ENCODE results near the gene SIVA1.

Gene SIVA1

DNA sequence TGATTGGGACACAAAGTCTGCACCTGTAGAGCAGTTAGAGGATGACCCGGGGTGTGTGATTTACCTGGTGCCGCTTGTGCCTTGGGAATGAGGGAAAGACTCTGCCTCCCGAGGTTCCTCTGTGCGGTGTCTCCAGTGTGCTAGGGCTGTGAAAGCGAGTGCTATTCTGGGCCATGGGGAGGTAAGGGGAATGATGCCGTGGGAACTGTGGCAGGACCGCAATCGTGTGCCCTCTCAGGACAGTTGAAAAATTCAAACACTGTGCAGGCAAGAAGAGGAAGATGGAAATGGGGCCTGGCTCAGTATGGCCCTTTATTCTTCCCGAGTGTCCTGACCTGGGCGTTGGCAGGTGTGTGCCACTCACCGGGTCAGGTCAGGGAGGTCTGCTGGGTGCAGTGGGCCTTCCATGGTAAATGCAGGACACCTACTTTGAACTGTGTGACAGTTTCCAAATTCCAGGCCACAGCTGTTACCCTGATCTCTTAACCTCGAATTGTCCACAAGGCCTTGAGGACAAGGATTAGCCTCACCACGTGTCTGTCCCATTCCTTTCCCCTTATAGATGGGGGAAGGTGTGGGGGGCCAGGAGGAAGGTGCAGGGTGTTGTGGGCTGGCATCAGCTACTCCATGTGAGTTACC, 1.4 kb downstream of the SIVA1 start:
- TF ChIP-seq ARNT (IDR thresholded peaks at IDR 0.05) (no peak), BHLHE40 (IDR thresholded peaks at IDR 0.05; ENCODE audit: borderline replicate concordance) (no peak), FOXM1 (IDR thresholded peaks at IDR 0.05; ENCODE audit: borderline replicate concordance) (no peak)
- ChIA-PET POLR2A (interaction anchor here (0.8 to 3.0 kb wide), 3 partner anchors 9 to 15 kb away, joined by 3 to 22 read pairs (median 18); no protein-coding TSS in a partner anchor), CTCF (interaction anchor here (1.3 kb wide), 1 partner anchor 14 kb away, joined by 3 read pairs; no protein-coding TSS in a partner anchor)
- DNase-seq (ENCODE audit: extremely low spot score), result no peak

DNA sequence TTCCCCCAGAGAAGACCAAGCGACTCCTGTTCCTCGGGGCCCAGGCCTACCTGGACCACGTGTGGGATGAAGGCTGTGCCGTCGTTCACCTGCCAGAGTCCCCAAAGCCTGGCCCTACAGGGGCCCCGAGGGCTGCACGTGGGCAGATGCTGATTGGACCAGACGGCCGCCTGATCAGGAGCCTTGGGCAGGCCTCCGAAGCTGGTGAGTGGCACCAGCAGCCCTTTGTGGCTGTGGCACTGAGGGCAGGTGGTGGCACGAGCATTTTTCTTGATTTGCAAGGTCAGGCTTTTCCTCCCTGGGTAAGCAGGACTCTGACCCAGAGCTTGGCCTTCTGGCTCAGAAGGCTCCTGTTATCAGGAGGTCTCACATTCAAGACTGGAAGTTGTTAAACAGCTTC, 2.7 kb downstream of the SIVA1 start:
- ChIA-PET POLR2A (no interaction called here), CTCF (interaction anchor here (1.3 kb wide), 1 partner anchor 13 kb away, joined by 3 read pairs; no protein-coding TSS in a partner anchor)
- no peak for DNase-seq (ENCODE audit: extremely low spot score)
- TF ChIP-seq FOXA1 (IDR thresholded peaks at IDR 0.05) (no peak), FOXM1 (IDR thresholded peaks at IDR 0.05; ENCODE audit: borderline replicate concordance) (no peak), NFRKB (IDR thresholded peaks at IDR 0.05) (no peak), LEF1 (IDR thresholded peaks at IDR 0.05; ENCODE audit: borderline replicate concordance) (no peak), ELF4 (IDR thresholded peaks at IDR 0.05) (no peak), SUZ12 (IDR thresholded peaks at IDR 0.05) (no peak), TARDBP (IDR thresholded peaks at IDR 0.05) (no peak), FOXK2 (IDR thresholded peaks at IDR 0.05) (no peak), CTBP1 (IDR thresholded peaks at IDR 0.05; ENCODE audit: borderline replicate concordance) (no peak), SP1 (IDR thresholded peaks at IDR 0.05) (no peak), ARNT (IDR thresholded peaks at IDR 0.05) (no peak), BHLHE40 (IDR thresholded peaks at IDR 0.05; ENCODE audit: borderline replicate concordance) (no peak), L3MBTL2 (conservative IDR thresholded peaks at IDR 0.05) (no peak), ZNF384 (IDR thresholded peaks at IDR 0.05) (no peak), HDGF (IDR thresholded peaks at IDR 0.05; ENCODE audit: borderline replicate concordance) (no peak)
- TF ChIP-seq, protein P1, sequence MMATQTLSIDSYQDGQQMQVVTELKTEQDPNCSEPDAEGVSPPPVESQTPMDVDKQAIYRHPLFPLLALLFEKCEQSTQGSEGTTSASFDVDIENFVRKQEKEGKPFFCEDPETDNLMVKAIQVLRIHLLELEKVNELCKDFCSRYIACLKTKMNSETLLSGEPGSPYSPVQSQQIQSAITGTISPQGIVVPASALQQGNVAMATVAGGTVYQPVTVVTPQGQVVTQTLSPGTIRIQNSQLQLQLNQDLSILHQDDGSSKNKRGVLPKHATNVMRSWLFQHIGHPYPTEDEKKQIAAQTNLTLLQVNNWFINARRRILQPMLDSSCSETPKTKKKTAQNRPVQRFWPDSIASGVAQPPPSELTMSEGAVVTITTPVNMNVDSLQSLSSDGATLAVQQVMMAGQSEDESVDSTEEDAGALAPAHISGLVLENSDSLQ (IDR thresholded peaks at IDR 0.05), result no peak

DNA sequence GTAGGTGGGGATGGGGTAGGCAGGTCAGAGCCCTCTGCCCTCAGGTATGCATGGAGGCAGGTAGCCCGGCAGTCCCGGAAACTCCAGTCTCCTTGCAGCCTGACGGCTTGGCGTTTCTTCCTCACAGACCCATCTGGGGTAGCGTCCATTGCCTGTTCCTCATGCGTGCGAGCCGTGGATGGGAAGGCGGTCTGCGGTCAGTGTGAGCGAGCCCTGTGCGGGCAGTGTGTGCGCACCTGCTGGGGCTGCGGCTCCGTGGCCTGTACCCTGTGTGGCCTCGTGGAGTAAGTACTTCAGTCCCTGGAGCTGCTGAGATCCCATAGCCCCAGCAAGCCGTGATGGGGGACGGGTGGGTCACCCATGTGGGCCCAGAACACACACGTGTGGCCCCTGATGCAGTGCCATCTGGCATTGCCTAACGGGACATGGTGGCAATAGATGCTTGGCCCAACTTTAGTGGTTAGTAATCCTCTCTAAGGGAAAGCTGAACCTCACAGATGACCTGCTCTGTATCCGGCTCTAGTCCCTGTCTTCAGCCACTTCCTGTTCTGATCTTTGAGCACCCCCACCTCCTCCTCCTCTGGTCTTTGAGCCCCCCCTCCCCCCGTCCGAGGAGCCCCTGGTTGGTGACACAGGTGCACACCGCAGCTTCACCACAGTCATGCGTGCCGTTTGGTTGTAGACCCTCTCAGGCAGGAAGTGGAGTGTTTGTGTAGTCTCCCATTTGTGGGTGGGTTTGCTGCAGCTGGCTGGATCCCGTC, 3.7 kb downstream of the SIVA1 start:
- DNase-seq (ENCODE audit: extremely low spot score), result no peak
- TF ChIP-seq FOXK2 (IDR thresholded peaks at IDR 0.05) (no peak), ARNT (IDR thresholded peaks at IDR 0.05) (no peak), ELF4 (IDR thresholded peaks at IDR 0.05) (no peak), TARDBP (IDR thresholded peaks at IDR 0.05) (no peak), HDGF (IDR thresholded peaks at IDR 0.05; ENCODE audit: borderline replicate concordance) (no peak), LEF1 (IDR thresholded peaks at IDR 0.05; ENCODE audit: borderline replicate concordance) (no peak), SUZ12 (IDR thresholded peaks at IDR 0.05) (no peak), CTBP1 (IDR thresholded peaks at IDR 0.05; ENCODE audit: borderline replicate concordance) (no peak), NFRKB (IDR thresholded peaks at IDR 0.05) (no peak)
- TF ChIP-seq, protein P1 (IDR thresholded peaks at IDR 0.05), result no peak
- ChIA-PET POLR2A (no interaction called here), CTCF (no interaction called here)

DNA sequence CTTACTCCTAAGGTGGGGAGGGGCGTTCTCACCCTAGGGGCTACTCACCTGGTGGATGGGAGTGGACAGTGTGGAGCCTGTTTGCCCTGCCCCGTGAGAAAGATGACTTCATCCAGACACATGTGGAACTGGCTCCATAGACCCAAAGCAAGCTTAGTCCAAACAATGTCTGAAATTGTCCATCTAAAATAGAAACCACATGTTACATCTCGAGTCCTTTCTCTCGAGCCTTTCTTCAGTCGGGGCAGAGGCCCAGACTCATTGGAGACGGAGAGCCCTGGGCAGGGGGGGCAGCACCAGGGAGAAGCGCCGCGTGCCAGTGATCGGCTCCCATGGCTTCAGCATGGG, 4.3 kb downstream of the SIVA1 start:
- TF ChIP-seq HDGF (IDR thresholded peaks at IDR 0.05; ENCODE audit: borderline replicate concordance), result no peak
- no peak for TF ChIP-seq FOXA1 (IDR thresholded peaks at IDR 0.05)
- no peak for TF ChIP-seq TARDBP (IDR thresholded peaks at IDR 0.05)
- TF ChIP-seq NFRKB (IDR thresholded peaks at IDR 0.05), result no peak
- no peak for TF ChIP-seq ZNF384 (IDR thresholded peaks at IDR 0.05)
- no peak for TF ChIP-seq CTBP1 (IDR thresholded peaks at IDR 0.05; ENCODE audit: borderline replicate concordance)
- TF ChIP-seq L3MBTL2 (conservative IDR thresholded peaks at IDR 0.05), result no peak
- ChIA-PET CTCF (interaction anchor here (1.1 kb wide), 1 partner anchor 11 kb away, joined by 3 read pairs; no protein-coding TSS in a partner anchor), POLR2A (no interaction called here)
- DNase-seq (ENCODE audit: extremely low spot score), result no peak

DNA sequence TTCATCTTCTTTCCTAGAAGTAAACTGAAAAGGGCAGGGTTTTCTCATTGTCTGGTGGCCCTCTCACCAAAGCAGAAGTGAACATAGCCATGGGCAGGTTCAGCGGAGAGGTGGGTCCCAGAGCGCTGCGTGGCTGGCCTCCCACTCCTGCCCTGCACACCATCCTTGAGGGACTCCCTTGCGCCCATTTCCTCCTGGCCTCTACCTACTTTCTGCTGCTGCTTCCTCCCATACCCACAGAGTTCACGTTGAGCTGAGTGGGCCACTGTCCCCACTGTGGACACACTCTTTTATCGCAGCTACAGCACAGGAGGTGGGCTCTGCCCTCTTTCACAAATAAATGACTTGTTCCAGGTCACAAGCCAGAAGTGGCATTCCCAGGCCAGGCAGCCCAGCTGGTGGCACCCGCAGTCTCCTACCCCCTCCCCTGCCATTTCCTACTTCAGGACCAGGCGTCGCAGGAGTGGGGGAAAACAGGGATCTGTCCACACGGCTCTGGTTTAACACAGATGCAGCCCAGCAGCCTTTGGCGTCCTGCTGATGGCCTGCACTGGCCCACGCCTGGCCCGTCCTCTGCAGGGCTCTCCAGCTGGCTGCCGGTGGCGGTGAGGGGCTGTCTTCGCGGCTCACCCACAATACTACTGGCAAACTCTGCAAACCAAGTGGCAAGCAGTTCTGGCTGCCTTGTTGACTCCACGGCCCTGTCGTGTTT, 4.9 kb downstream of the SIVA1 start:
- DNase-seq (ENCODE audit: extremely low spot score), result no peak
- TF ChIP-seq SP1 (IDR thresholded peaks at IDR 0.05) (no peak), CTBP1 (IDR thresholded peaks at IDR 0.05; ENCODE audit: borderline replicate concordance) (no peak), L3MBTL2 (conservative IDR thresholded peaks at IDR 0.05) (no peak), FOXK2 (IDR thresholded peaks at IDR 0.05) (no peak), BHLHE40 (IDR thresholded peaks at IDR 0.05; ENCODE audit: borderline replicate concordance) (no peak), TARDBP (IDR thresholded peaks at IDR 0.05) (no peak), SUZ12 (IDR thresholded peaks at IDR 0.05) (no peak), FOXA1 (IDR thresholded peaks at IDR 0.05) (no peak), ZNF384 (IDR thresholded peaks at IDR 0.05) (no peak), HDGF (IDR thresholded peaks at IDR 0.05; ENCODE audit: borderline replicate concordance) (no peak), ARNT (IDR thresholded peaks at IDR 0.05) (no peak), FOXM1 (IDR thresholded peaks at IDR 0.05; ENCODE audit: borderline replicate concordance) (no peak), NFRKB (IDR thresholded peaks at IDR 0.05) (no peak), ELF4 (IDR thresholded peaks at IDR 0.05) (no peak), LEF1 (IDR thresholded peaks at IDR 0.05; ENCODE audit: borderline replicate concordance) (no peak)
- TF ChIP-seq, protein P1 (IDR thresholded peaks at IDR 0.05), result no peak
- CTCF ChIA-PET, result interaction anchor here (1.1 kb wide), 1 partner anchor 11 kb away, joined by 3 read pairs; no protein-coding TSS in a partner anchor
- POLR2A ChIA-PET, result no interaction called here
